H9 (cell line): Measurements from ENCODE around the gene TMEM9. TPM values are rescaled to one million over a fixed set of nuclear protein-coding genes. Genes with fewer than 3 reads are reported as not detected.

Experiments used
- DNase-seq: peaks from one replicate; pipeline ENCODE4 v3.0.0-alpha.2; 2017
- H2AFZ ChIP-seq: one replicate; pipeline ENCODE4 v1.6.1; 2013; ENCODE audit warnings: mild to moderate bottlenecking, low read length, control low read depth, moderate library complexity
- H2AK5ac ChIP-seq: 2 replicates; pipeline ENCODE4 v1.6.1; 2013; ENCODE audit warnings: low read length, control low read depth, mixed read lengths; ENCODE audit not compliant: insufficient read length
- H2BK120ac ChIP-seq: one replicate; pipeline ENCODE4 v1.6.1; 2013; ENCODE audit warnings: low read depth, mild to moderate bottlenecking, low read length, control low read depth, inconsistent platforms; ENCODE audit not compliant: poor library complexity, severe bottlenecking
- H2BK12ac ChIP-seq: 2 replicates; pipeline ENCODE4 v1.6.1; 2013; ENCODE audit warnings: low read length, control low read depth, mixed read lengths, low read depth; ENCODE audit not compliant: insufficient read length
- H2BK15ac ChIP-seq: 2 replicates; pipeline ENCODE4 v1.6.1; 2013; ENCODE audit warnings: low read depth, low read length, control low read depth
- H2BK20ac ChIP-seq: one replicate; pipeline ENCODE4 v1.6.1; 2013; ENCODE audit warnings: low read depth, mild to moderate bottlenecking, low read length, control low read depth, inconsistent platforms; ENCODE audit not compliant: poor library complexity, severe bottlenecking
- H2BK5ac ChIP-seq: 2 replicates; pipeline ENCODE4 v1.6.1; 2013; ENCODE audit warnings: low read length, control low read depth, mixed read lengths; ENCODE audit not compliant: insufficient read length
- H3K14ac ChIP-seq: 2 replicates; pipeline ENCODE4 v1.6.1; 2013; ENCODE audit warnings: low read length, control low read depth; ENCODE audit not compliant: insufficient read depth
- H3K18ac ChIP-seq: 2 replicates; pipeline ENCODE4 v1.6.1; 2013; ENCODE audit warnings: low read depth, mild to moderate bottlenecking, mixed read lengths, low read length, control low read depth; ENCODE audit not compliant: insufficient read length
- H3K23ac ChIP-seq: 2 replicates; pipeline ENCODE4 v1.6.1; 2013; ENCODE audit warnings: low read length, control low read depth, mixed read lengths, low read depth; ENCODE audit not compliant: insufficient read length
- H3K23me2 ChIP-seq: 2 replicates; pipeline ENCODE4 v1.6.1; 2013; ENCODE audit warnings: low read depth, mild to moderate bottlenecking, mixed read lengths, low read length, control low read depth; ENCODE audit not compliant: insufficient read length, poor library complexity, severe bottlenecking
- H3K27ac ChIP-seq: 2 replicates; pipeline ENCODE4 v1.5.1; 2013; ENCODE audit warnings: low read length, control low read depth, mixed read lengths, low read depth; ENCODE audit not compliant: insufficient read length
- H3K27me3 ChIP-seq: 2 replicates; pipeline ENCODE4 v1.6.1; 2013; ENCODE audit warnings: low read length, control low read depth, inconsistent platforms; ENCODE audit not compliant: insufficient read depth
- H3K4ac ChIP-seq: 2 replicates; pipeline ENCODE4 v1.6.1; 2013; ENCODE audit warnings: low read depth, mild to moderate bottlenecking, control low read depth, inconsistent platforms, low read length, moderate library complexity
- H3K4me1 ChIP-seq: 2 replicates; pipeline ENCODE4 v1.6.1; 2013; ENCODE audit warnings: low read length, control low read depth, inconsistent platforms; ENCODE audit not compliant: insufficient read depth
- H3K4me2 ChIP-seq: 2 replicates; pipeline ENCODE4 v1.6.1; 2013; ENCODE audit warnings: low read length, control low read depth, mixed read lengths; ENCODE audit not compliant: insufficient read length, insufficient read depth
- H3K56ac ChIP-seq: 2 replicates; pipeline ENCODE4 v1.6.1; 2013; ENCODE audit warnings: low read depth, mild to moderate bottlenecking, mixed read lengths, low read length, control low read depth; ENCODE audit not compliant: insufficient read length
- H3K79me1 ChIP-seq: 2 replicates; pipeline ENCODE4 v1.6.1; 2013; ENCODE audit warnings: low read depth, mild to moderate bottlenecking, moderate library complexity, low read length, control low read depth, inconsistent platforms; ENCODE audit not compliant: insufficient read depth, poor library complexity, severe bottlenecking
- H3K79me2 ChIP-seq: 2 replicates; pipeline ENCODE4 v1.6.1; 2013; ENCODE audit warnings: low read length, control low read depth, inconsistent platforms; ENCODE audit not compliant: insufficient read depth
- H3K9ac ChIP-seq: 2 replicates; pipeline ENCODE4 v1.6.1; 2013; ENCODE audit warnings: low read length, control low read depth, mixed read lengths; ENCODE audit not compliant: insufficient read length; ENCODE audit errors: extremely low read depth
- H3K9me3 ChIP-seq: one replicate; pipeline ENCODE4 v1.6.1; 2013; ENCODE audit warnings: low read depth, low read length, inconsistent platforms; ENCODE audit not compliant: control insufficient read depth
- H3T11ph ChIP-seq: one replicate; pipeline ENCODE4 v1.6.1; 2013; ENCODE audit warnings: mild to moderate bottlenecking, low read length, control low read depth, inconsistent platforms
- H4K20me1 ChIP-seq: one replicate; pipeline ENCODE4 v1.6.1; 2013; ENCODE audit not compliant: control insufficient read depth, insufficient read length, insufficient read depth
- H4K5ac ChIP-seq: 2 replicates; pipeline ENCODE4 v1.6.1; 2013; ENCODE audit warnings: low read depth, mild to moderate bottlenecking, mixed read lengths, low read length, control low read depth; ENCODE audit not compliant: insufficient read length
- H4K8ac ChIP-seq: replicated peaks from 2 replicates; pipeline ENCODE4 v1.6.1; 2013; ENCODE audit warnings: low read length, control low read depth, mixed read lengths, low read depth; ENCODE audit not compliant: insufficient read length
- H4K91ac ChIP-seq: 2 replicates; pipeline ENCODE4 v1.6.1; 2013; ENCODE audit warnings: low read depth, mild to moderate bottlenecking, moderate library complexity, mixed read lengths, low read length, control low read depth; ENCODE audit not compliant: insufficient read length
- H3K27ac Mint-ChIP-seq, 3 experiments: 2 replicates in 2 of 3; 3 replicates in 1 of 3; pipeline ENCODE4 v1.8.0; 2020 to 2021; ENCODE audit warnings: mixed read lengths in 3 of 3, mild to moderate bottlenecking in 1 of 3, moderate library complexity in 1 of 3
- H3K27me3 Mint-ChIP-seq: 2 replicates; pipeline ENCODE4 v1.8.0; 2021; ENCODE audit warnings: low read depth, mild to moderate bottlenecking, moderate library complexity, mixed read lengths
- H3K36me3 Mint-ChIP-seq, 3 experiments: 2 replicates in 2 of 3; 3 replicates in 1 of 3; pipeline ENCODE4 v1.8.0; 2020 to 2021; ENCODE audit warnings: low read depth in 3 of 3, mixed read lengths in 3 of 3; ENCODE audit not compliant: insufficient read depth in 1 of 3
- H3K4me1 Mint-ChIP-seq, 2 experiments: 2 replicates each; pipeline ENCODE4 v1.8.0; 2020; ENCODE audit warnings: mixed read lengths in 2 of 2
- H3K4me3 Mint-ChIP-seq, 2 experiments: 2 replicates in 1 of 2; 3 replicates in 1 of 2; pipeline ENCODE4 v1.8.0; 2020 to 2021; ENCODE audit warnings: mild to moderate bottlenecking in 2 of 2, mixed read lengths in 2 of 2, moderate library complexity in 1 of 2
- H3K9me3 Mint-ChIP-seq, 2 experiments: 2 replicates in 1 of 2; 3 replicates in 1 of 2; pipeline ENCODE4 v1.8.0; 2020; ENCODE audit warnings: mild to moderate bottlenecking in 2 of 2, mixed read lengths in 2 of 2, moderate library complexity in 1 of 2
- CTCF ChIP-seq: fragments of 200-600 bp; sonication (generic); conservative IDR thresholded peaks from 3 replicates; pipeline ENCODE4 v1.8.0; 2021; ENCODE audit warnings: antibody characterized with exemption, mild to moderate bottlenecking
- WGBS: extraction: QIAGEN DNeasy Blood & Tissue Kit; methylation state at CpG from one replicate; pipeline ENCODE4 v1.1.7; 2013; ENCODE audit warnings: missing lambda C conversion rate, low lambda C conversion rate, mixed read lengths; ENCODE audit not compliant: insufficient read length; ENCODE audit errors: extremely low coverage; 5-methylcytosine and 5-hydroxymethylcytosine counted together
- total RNA-seq: library from RNA; stranded (reverse); gene quantifications from 2 replicates; pipeline ENCODE4 v1.2.1, GENCODE V29; 2021

TMEM9 gene
- total RNA-seq, 1 experiment from 2014 or later: 93.4 TPM

DNA sequence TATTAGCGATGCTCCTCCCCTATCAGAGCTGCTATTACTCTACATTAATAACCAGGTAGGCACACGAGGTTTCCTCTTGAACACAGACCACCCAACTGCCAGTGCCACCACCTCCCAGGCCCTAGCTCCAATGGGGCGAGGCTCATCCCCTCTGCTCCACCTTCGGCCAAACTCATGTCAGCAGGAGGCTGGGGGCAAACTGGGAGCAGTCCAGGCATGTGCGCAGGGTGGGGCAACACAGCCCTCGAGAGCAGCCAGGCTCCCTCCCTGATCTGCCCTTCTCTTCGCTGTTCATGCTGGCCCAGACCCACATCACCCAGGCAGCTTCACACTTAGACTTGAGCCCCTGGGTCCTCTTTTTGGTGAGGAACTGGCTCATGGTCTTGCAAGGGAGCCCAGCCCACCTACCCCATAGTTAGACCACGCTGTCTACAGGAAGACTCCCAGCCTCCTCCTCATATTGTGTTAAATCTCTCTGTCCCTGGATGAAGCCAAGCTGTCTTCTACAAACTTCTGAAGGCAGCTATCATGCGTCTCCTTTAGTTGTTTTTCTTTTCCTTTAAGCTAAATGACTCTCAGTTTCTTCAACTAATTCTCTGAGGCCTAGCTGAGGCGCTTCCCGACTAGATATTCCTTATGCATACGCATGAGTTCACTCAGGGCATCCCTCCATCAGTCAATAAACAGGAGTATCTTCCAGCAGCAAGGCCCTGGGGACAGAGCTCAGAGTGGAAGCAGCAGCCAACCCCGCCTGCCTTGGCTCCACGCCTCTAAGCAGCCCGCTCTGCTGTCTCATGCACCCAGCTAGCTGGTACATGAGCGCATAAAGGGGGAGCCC lies 12.0 kb downstream of the TMEM9 start:
- Histone ChIP-seq H3K27me3 (no peaks in the 10 kb centered on the region), H3K9ac (no peak overlapping the region), H3T11ph (no peak overlapping the region), H2BK15ac (no peak overlapping the region), H3K79me1 (no peaks in the 10 kb centered on the region), H3K23ac (no peak overlapping the region), H2AK5ac (no peak overlapping the region), H3K23me2 (no peaks in the 10 kb centered on the region), H2BK20ac (no peak overlapping the region), H3K4ac (no peak overlapping the region), H2AFZ (no peak overlapping the region), H4K8ac (no peak overlapping the region), H4K91ac (no peak overlapping the region), H4K20me1 (no peaks in the 10 kb centered on the region), H3K4me1 (no peaks in the 10 kb centered on the region), H2BK5ac (no peak overlapping the region), H3K4me2 (no peak overlapping the region), H3K18ac (no peak overlapping the region), H4K5ac (no peak overlapping the region), H3K14ac (no peak overlapping the region), H3K27ac (no peak overlapping the region), H2BK120ac (no peak overlapping the region), H3K79me2 (no peaks in the 10 kb centered on the region), H2BK12ac (no peak overlapping the region), H3K9me3 (no peaks in the 10 kb centered on the region), H3K56ac (no peak overlapping the region)
- Mint-ChIP-seq H3K27me3 (no peaks in the 10 kb centered on the region), H3K4me1 (no peaks in the 10 kb centered on the region), H3K27ac (no peak overlapping the region; a peak in 1 of 7 replicates), H3K36me3 (peaks cover 47 to 90% (median 89%) of the 10 kb centered on the region in 3 experiments; a peak in 6 of 7 replicates), H3K9me3 (no peaks in the 10 kb centered on the region), H3K4me3 (no peak overlapping the region)
- no CpG with 5 or more reads among the region's 16 CpGs for WGBS
- no peak for DNase-seq
- TF ChIP-seq CTCF: no peak
